Metanephros (tissue), 2 donors: ENCODE results near the gene MORN2. TPM values are rescaled to one million over a fixed set of nuclear protein-coding genes. Genes with fewer than 3 reads are reported as not detected.

ENCODE experiments used
- small RNA-seq: library from RNA; depleted of rRNA; stranded (forward); fragments of <200 nt; gene quantifications from one replicate; pipeline ENCODE3, GENCODE V24; 2014; ENCODE audit warnings: low replicate concordance
- total RNA-seq: library from RNA; depleted of rRNA; stranded (reverse); fragments of >200 nt; gene quantifications from one replicate; pipeline ENCODE4 v1.2.3, GENCODE V29; 2014

MORN2 gene
- total RNA-seq, result 13.5 TPM

DNA sequence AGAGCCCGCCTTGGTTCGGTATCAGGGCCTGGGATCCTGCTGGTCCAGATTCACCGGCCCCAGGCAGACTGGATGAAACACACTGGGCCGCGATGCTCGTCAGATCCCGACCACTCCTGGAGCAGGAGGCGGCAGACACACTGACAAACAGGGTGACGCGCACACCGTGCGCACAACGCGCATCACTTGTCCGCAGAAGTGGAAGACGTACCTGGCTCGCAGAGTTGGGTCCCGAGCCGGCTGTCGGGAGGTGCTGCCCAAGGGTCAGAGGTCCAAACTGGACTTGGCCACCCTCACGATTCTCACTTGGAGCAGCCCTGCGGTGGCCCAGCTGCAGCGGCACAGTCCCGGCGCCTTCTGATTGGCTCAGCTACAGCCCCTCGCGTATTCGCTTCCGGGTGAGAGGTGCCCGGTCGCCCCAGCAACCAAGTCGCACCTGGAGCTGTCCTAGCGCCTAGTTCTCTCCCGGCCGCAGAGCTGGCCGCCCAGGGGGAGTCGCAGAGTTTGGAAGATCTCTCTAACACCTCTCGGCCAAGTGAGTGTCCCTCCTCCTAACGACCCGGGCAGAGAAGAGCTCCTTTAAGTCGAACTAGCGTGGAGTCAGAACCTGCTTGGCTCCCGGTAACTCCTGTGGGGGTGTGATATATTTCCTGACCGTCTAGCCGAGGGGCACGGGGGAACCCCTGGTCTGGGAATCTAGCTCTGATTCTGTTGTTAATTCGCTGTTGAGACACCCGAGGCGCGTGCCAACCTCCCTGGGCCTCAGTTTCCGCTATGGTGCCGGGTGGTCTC is at the start of gene MORN2, which contains the start of gene DHX57:
Gene MORN2, plus strand, starts transcription at position 401 of the 792 bp plus-strand sequence.
Gene DHX57, minus strand, starts transcription at position 359 of the 792 bp plus-strand sequence. CDS start 7,529 bp downstream, outside the sequence.

DNA sequence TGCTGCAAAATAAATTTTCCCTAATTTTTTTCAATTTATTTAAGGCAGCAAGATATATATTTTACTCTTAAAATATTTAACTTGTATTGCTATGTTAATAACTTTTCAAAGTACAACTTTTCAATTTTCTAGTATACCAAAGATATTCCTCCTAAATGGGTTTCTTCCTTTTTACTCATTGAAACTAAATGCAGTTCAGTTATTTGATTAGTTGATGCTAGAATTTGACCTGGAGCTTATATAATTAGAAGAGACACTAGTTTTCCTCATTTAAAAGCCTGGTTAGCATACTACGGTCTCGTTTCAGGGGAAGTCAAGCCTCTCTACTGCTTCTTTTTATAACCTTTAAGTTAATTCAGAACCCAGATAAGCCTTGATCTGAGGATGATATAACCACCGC is 13.8 kb downstream of the MORN2 start, which contains the start of gene ARHGEF33:
Gene ARHGEF33, plus strand, starts transcription at position 301 of the 400 bp plus-strand sequence. CDS start 29,573 bp downstream, outside the sequence.

Small RNA genes lying within 50 kb of the gene (small RNA-seq; reads per million reads assigned to genes)
- not detected for gene RNU6-851P

Other genes with a start within 250 kb of the MORN2 start
- 39.1 TPM for gene GALM, start 209.9 kb upstream of the MORN2 start, total RNA-seq
- 139 TPM for gene SRSF7, start 124.6 kb upstream of the MORN2 start, total RNA-seq
- gene GEMIN6, start 97.8 kb upstream of the MORN2 start, total RNA-seq, result 8.6 TPM
- 22.2 TPM for gene DHX57, start within 50 bp of the MORN2 start, total RNA-seq
- gene ARHGEF33, start 13.9 kb downstream of the MORN2 start, total RNA-seq, result 4.1 TPM
- 37.7 TPM for gene SOS1, start 245.1 kb downstream of the MORN2 start, total RNA-seq